Erythroblast (primary cell): ENCODE measurements around the gene RNF111.
"Not testable (repeated sequence)": the region's sequence is repeated elsewhere in the genome, so short reads cannot be mapped to it uniquely, and the experiment has no call there.

Experiments
- DNase-seq, 2 experiments: peaks; one replicate each; lab custom pipeline; 2025; lab: John Stamatoyannopoulos, UW
- GATA1 ChIP-seq: IDR thresholded peaks from 2 replicates; pipeline ENCODE4 v1.6.1; 2011; ENCODE audit warnings: low read depth, mild to moderate bottlenecking, control low read depth, low read length, moderate library complexity
- POLR2A ChIP-seq: IDR thresholded peaks from 2 replicates; pipeline ENCODE4 v1.6.1; 2011; ENCODE audit warnings: mild to moderate bottlenecking, low read length

The RNF111 gene

DNA sequence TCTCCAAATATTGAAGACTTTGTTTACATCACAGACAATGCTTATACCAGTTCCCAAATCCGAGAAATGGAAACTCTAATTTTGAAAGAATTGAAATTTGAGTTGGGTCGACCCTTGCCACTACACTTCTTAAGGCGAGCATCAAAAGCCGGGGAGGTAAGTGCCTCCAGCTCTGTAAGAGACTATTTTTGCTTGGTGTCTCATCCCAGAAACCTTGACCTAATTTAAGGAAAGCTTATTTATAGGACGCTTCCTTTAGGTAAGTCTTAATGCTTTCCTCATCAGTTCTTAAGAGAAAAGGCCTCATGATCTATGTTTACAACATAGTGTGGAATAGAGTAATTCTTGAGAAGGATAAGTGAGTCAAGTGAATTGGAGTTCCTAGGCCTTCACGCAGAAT is 129.3 kb downstream of the RNF111 start:
- TF ChIP-seq GATA1 = no peak
- TF ChIP-seq POLR2A = no peak
- DNase-seq = no peak

DNA sequence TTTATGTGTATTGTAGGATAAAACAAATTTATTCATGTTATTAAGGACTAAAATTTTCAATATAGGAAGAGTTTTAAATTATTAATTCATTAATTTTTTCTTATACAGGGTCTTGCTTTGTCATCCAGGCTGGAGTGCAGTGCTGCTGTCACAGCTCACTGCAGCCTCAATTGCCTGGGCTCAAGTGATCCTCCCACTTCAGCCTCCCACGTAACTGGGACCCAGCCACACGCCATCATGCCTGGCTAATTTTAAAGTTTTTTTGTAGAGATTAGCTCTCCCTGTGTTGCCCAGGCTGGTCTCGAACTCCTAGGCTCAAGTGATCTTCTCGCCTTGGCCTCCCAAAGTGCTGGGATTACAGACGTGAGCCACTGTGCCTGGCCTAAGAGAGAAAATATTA is 132.2 kb downstream of the RNF111 start:
- DNase-seq = no peak
- TF ChIP-seq GATA1 (no peak), POLR2A (no peak)

DNA sequence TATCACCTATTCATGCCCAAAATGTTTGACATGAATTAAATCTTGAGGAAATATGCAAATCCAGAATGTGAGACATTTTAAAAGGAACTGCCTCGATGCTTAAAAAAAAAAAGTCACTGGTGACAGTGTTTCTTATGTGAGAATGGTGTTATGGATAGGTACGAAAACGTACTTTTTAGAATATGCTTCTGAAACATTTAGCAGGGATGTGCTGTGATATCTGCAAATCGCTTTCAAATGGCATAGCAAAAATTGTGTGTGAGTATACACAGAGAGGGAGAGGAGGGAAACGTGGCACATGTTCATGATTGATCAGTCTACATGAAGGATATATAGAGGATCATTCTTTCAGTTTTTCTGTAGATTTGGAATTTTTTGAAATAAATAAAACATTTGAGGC is 133.5 kb downstream of the RNF111 start:
- no peak for DNase-seq
- TF ChIP-seq POLR2A (no peak), GATA1 (no peak)

DNA sequence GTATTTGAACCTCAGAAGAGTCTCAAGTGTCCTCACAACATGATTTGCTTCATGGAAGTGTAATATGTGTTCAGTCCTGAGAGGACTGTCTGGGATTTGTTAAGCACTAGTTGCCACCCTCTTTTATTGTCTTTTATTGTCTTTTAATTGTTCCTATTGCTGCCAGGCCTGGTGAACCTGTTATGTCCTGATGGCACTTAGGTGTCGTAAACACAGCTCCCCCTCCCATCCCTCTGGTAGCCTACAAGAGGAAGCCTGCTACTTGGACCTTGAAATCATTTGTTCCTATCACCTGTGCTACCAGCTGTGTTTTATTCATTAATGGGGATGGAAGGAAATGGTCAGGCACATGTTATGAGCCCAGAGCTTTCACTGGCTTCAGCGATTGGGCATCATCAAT is 136.8 kb downstream of the RNF111 start:
- TF ChIP-seq GATA1 = no peak
- TF ChIP-seq POLR2A = no peak
- DNase-seq = no peak

DNA sequence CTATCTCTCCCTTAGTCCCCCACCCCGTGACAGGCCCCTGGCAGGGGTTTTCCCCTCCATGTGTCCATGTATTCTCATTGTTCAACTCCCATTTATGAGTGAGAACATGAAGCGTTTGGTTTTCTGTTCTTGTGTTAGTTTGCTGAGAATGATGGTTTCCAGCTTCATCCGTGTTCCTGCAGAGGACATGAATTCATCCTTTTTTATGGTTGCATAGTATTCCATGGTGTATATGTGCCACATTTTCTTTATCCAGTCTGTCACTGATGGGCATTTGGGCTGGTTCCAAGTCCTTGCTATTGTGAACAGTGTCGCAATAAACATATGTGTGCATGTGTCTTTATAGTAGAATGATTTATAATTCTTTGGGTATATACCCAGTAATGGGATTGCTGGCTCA is 138.2 kb downstream of the RNF111 start:
- not testable (repeated sequence) for DNase-seq

DNA sequence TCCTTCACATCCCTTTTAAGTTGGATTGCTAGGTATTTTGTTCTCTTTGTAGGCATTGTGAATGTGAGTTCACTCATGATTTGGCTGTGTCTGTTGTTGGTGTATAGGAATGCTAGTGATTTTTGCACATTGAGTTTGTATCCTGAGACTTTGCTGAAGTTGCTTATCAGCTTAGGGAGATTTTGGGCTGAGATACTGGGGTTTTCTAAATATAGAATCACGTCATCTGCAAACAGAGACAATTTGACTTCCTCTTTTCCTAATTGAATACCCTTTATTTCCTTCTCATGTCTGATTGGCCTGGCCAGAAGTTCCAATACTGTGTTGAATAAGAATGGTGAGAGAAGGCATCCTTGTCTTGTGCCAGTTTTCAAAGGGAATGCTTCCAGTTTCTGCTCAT is 139.8 kb downstream of the RNF111 start:
- not testable (repeated sequence) for DNase-seq

DNA sequence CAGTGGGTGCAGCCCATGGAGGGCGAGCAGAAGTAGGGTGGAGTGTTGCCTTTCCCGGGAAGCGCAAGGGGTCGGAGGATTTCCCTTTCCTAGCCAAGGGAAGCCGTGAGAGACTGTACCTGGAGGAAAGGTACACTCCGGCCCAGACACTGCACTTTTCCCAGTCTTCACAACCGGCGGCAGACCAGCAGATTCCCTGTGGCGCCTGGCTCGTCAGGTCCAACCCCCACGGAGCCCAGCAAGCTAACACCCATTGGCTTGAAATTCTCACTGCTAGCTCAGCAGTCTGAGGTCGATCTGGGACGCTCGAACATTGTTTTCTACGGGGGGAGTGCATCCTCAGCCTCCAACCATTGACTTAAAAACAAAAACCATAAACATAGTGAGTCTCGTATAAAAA is 144.0 kb downstream of the RNF111 start:
- no peak for DNase-seq
- no peak for TF ChIP-seq GATA1
- no peak for TF ChIP-seq POLR2A

DNA sequence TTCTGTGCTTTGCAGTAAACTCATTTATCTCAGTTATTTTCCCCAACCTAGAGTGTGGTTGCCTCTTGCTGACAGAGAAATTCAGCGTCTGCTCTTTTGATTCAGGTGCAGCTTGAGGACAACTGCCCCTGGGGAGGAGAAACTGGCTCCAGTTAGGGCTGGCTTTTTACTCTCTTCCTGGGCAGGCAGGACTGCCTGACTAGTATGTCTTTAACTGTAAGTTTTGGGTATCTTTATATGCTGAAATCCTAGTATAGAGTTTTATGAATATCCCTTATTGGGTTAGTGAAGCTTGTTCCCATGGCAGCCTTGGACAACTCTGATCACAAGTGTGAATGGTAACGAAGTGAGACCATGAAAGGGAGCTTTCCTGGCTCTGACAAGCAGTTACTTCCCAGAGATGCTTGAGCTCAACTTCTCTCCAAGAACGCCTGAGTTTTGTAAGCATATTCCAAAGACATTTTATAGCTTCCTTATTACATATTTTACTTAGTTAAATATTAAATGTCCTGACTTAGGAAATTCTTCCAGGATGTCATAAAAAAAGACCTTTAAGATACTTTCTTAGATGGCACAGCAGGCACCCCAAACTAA is 144.6 kb downstream of the RNF111 start:
- TF ChIP-seq POLR2A (no peak), GATA1 (no peak)
- no peak for DNase-seq

DNA sequence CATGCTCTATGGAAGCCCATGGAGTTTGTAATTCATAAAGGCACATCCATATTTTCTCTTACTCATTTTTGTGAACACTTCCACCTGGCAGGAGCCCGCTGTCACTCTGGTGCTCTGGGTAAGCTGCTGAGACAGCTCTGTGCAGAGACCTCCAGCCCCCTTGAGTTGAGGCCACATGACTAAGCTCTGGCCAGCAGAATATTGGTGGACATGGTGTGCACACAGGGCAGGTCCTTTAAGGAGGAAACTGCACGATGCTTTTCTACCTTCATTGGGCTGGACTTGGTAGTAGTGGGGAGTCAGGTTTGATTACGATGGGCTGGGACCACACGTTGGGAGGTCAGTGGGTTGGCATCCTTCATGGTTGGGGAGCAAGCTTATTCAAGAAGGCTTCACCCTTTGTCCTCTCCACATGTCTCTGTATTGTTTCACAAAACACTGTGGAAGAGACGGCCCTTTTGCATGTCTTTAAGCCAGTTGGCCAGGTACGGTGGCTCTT is 146.5 kb downstream of the RNF111 start:
- no peak for DNase-seq
- TF ChIP-seq GATA1 (no peak), POLR2A (no peak)

DNA sequence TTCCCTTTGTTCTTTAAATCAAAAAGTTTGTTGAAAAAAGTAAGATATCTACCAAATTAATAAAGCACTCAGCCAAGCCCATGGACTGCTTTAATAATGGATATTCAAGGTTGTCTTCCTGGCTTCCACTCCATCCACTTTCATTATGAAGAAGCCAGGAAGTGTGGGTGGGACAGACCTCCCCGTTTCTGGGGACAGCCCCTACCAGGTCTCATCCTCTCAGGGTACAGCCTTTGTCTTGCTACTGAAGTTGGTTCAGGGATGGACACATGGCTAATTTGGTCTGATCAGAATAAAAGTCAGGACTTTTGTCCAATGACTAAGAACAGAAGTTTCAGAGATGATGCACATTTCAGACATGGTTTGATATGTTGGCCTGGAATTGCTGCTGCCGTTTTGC is 150.1 kb downstream of the RNF111 start:
- no peak for TF ChIP-seq POLR2A
- DNase-seq = no peak

DNA sequence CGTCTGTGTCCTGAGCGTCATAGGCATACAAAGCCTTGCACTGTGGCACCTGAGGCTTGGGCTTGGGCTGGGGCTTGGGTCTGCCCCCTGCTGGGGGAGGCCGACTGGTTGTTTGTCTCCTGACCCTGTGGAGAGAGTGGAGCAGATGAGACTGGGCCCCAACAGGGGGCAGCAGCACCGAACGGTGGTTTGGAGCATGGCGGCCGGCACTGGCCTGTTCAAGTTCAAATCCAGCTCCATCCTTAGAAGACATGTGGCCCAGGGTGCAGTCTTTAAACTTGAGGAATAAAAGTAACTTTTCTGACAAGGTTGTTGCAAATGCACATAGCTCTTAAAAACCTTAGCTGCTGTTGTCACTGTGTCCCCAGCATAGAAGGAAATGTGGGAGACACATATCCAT is 150.8 kb downstream of the RNF111 start:
- DNase-seq = peak; percentile 76 to 78
- TF ChIP-seq GATA1 (no peak), POLR2A (no peak)

DNA sequence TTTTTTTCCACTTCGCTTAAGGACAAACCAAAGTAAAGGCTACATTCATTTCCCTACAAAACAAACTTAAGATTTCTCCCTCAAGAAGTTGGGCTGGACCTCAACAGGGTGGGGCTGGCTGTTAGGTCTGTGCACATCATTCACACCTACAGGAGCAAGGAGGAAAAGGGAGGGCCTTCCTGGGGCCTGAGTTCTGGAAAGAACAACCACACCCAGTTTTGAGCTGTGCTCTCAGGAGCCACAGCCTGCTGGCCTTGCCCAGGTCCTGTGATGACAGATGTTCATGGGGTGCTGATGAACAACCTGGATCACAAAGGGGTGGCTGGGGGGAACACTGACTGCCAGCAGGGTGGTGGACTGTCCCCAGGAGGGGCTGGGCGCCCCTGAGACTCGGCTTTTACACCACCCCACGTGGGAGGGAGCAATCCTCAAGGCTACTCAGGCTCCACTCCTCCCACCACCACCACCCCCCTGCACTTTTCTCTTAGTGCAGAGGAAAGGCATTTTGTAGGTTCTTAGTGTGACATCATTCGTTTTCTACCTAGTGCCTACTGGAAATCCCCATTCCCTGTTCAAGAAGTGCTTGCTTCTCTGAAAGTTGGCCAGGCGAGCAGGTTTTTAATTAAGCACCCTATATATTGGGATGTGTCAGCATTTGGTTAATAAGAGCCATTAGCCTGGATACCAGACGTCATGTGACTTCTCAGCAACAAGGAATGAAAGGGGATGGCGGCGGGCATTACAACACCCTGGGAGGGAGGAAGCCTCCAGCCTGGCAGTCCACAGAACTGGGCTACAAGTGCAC is 153.2 kb downstream of the RNF111 start:
- no peak for DNase-seq
- TF ChIP-seq GATA1 = no peak
- no peak for TF ChIP-seq POLR2A

DNA sequence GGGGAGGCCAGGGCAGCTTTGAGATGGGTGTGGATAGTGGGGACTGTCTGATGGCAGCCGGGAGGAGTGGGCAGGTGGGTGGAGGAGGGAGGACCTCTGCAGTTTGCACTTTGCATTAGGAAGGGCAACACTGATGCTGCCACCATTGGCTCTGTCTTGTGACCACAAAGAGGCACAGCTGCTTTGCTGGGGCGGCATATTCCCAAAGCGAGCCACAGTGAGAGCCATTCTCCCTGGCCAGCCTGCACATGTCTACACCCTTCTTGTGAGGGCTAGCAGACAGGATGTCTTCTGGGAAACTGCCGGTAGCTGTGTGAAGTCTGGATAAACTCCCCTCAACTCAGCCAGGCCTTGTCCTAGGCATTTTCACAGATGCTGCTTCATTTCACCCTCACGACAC is 155.8 kb downstream of the RNF111 start:
- no peak for TF ChIP-seq POLR2A
- TF ChIP-seq GATA1 = no peak
- no peak for DNase-seq

DNA sequence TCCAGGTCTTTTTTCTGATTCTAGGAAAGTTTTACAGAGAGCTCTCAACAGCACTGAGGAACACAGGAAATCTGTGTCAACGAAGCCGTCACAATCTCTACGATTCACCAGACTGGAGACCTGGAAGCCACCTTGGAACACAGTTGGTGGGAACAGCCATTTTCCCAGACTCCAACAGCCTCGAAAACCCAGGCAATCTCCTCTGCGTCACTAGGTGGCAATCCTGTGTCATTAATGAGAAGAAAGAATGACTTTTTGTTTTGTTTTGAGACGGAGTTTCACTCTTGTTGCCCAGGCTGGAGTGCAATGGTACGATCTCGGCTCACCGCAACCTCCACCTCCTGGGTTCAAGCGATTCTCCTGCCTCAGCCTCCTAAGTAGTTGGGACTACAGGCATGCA is 157.1 kb downstream of the RNF111 start:
- not testable (repeated sequence) for DNase-seq
